ENCODE measurements around the gene EBF4.

Gene EBF4

GRCh38 chr20:2740702-2741101 lies 48.1 kb downstream of the EBF4 start:
- peaks cover 35% of the 10 kb centered on the region for H3K4me1 ChIP-seq (ENCODE audit: insufficient read depth, low read length, poor library complexity, severe bottlenecking)
- no peaks in the 10 kb centered on the region for H3K27me3 ChIP-seq (ENCODE audit: insufficient read depth, low read length, poor library complexity, severe bottlenecking)
- TF ChIP-seq EZH2phosphoT487 (IDR thresholded peaks at IDR 0.05; ENCODE audit: borderline replicate concordance) (no peak), CTCF (conservative IDR thresholded peaks at IDR 0.05; ENCODE audit: low read length) (no peak)
- no peaks in the 10 kb centered on the region for H3K36me3 ChIP-seq (ENCODE audit: insufficient read depth, low read length)
- H2AFZ ChIP-seq (ENCODE audit: low read length), result no peak overlapping the region
- peak overlapping the region; percentile 73 for H3K4me2 ChIP-seq (ENCODE audit: low read depth, low read length, poor library complexity, severe bottlenecking)
- H4K20me1 ChIP-seq (ENCODE audit: insufficient read depth, low read length, poor library complexity, severe bottlenecking), result no peaks in the 10 kb centered on the region
- H3K79me2 ChIP-seq (ENCODE audit: insufficient read depth, low read length), result no peaks in the 10 kb centered on the region
- no peak overlapping the region for H3K4me3 ChIP-seq (ENCODE audit: low read length, poor library complexity, severe bottlenecking)
- H3F3A ChIP-seq (ENCODE audit: low read depth), result no peaks in the 10 kb centered on the region
- H3K9me2 ChIP-seq (replicated peaks; ENCODE audit: low read depth, low read length), result no peaks in the 10 kb centered on the region
- H3K9me3 ChIP-seq (ENCODE audit: insufficient read depth, low read depth, low read length), result no peaks in the 10 kb centered on the region
- H3K9ac ChIP-seq (ENCODE audit: low read depth, low read length, poor library complexity, severe bottlenecking), result peak overlapping the region; percentile 27

GRCh38 chr20:2741463-2741862 lies 48.9 kb downstream of the EBF4 start:
- Histone ChIP-seq H3K9me2 (replicated peaks; ENCODE audit: low read depth, low read length) (no peaks in the 10 kb centered on the region), H3K27me3 (ENCODE audit: insufficient read depth, low read length, poor library complexity, severe bottlenecking) (no peaks in the 10 kb centered on the region), H3K4me1 (ENCODE audit: insufficient read depth, low read length, poor library complexity, severe bottlenecking) (peaks cover 36% of the 10 kb centered on the region), H3K9ac (ENCODE audit: low read depth, low read length, poor library complexity, severe bottlenecking) (peak overlapping the region; percentile 27), H3K4me2 (ENCODE audit: low read depth, low read length, poor library complexity, severe bottlenecking) (peak overlapping the region; percentile 73), H3K9me3 (ENCODE audit: insufficient read depth, low read depth, low read length) (no peaks in the 10 kb centered on the region), H2AFZ (ENCODE audit: low read length) (no peak overlapping the region), H3K79me2 (ENCODE audit: insufficient read depth, low read length) (no peaks in the 10 kb centered on the region), H4K20me1 (ENCODE audit: insufficient read depth, low read length, poor library complexity, severe bottlenecking) (no peaks in the 10 kb centered on the region), H3K4me3 (ENCODE audit: low read length, poor library complexity, severe bottlenecking) (peak overlapping the region; percentile 44), H3K36me3 (ENCODE audit: insufficient read depth, low read length) (no peaks in the 10 kb centered on the region), H3F3A (ENCODE audit: low read depth) (no peaks in the 10 kb centered on the region)
- no peak for TF ChIP-seq CTCF (conservative IDR thresholded peaks at IDR 0.05; ENCODE audit: low read length)

GRCh38 chr20:2741881-2742280 lies 49.3 kb downstream of the EBF4 start:
- Histone ChIP-seq H3K4me1 (ENCODE audit: insufficient read depth, low read length, poor library complexity, severe bottlenecking) (peaks cover 36% of the 10 kb centered on the region), H3K79me2 (ENCODE audit: insufficient read depth, low read length) (no peaks in the 10 kb centered on the region), H3K4me3 (ENCODE audit: low read length, poor library complexity, severe bottlenecking) (peak overlapping the region; percentile 44), H3K9ac (ENCODE audit: low read depth, low read length, poor library complexity, severe bottlenecking) (no peak overlapping the region), H3K27me3 (ENCODE audit: insufficient read depth, low read length, poor library complexity, severe bottlenecking) (no peaks in the 10 kb centered on the region), H3K9me3 (ENCODE audit: insufficient read depth, low read depth, low read length) (no peaks in the 10 kb centered on the region), H3F3A (ENCODE audit: low read depth) (no peaks in the 10 kb centered on the region), H3K4me2 (ENCODE audit: low read depth, low read length, poor library complexity, severe bottlenecking) (peak overlapping the region; percentile 73), H3K9me2 (replicated peaks; ENCODE audit: low read depth, low read length) (no peaks in the 10 kb centered on the region), H2AFZ (ENCODE audit: low read length) (no peak overlapping the region), H4K20me1 (ENCODE audit: insufficient read depth, low read length, poor library complexity, severe bottlenecking) (no peaks in the 10 kb centered on the region), H3K36me3 (ENCODE audit: insufficient read depth, low read length) (no peaks in the 10 kb centered on the region)
- TF ChIP-seq CTCF (conservative IDR thresholded peaks at IDR 0.05; ENCODE audit: low read length), result no peak
- TF ChIP-seq EZH2phosphoT487 (IDR thresholded peaks at IDR 0.05; ENCODE audit: borderline replicate concordance), result no peak

All from Loucy (cell line).